Heart left ventricle (tissue), 16 donors: ENCODE data around the gene PHACTR3. TPM values are rescaled to one million over a fixed set of nuclear protein-coding genes. Genes with fewer than 3 reads are reported as not detected.
"Not testable (repeated sequence)": the region's sequence is repeated elsewhere in the genome, so short reads cannot be mapped to it uniquely, and the experiment has no call there.

Experiments used
- ATAC-seq, 4 donors: fragments of 200-7000 bp; cut with Tn5 transposase; one replicate each; pipeline ENCODE4 v1.9.1; 2020 to 2022; ENCODE audit warnings: moderate library complexity in 4 of 4, mild to moderate bottlenecking in 3 of 4, moderate number of reproducible peaks in 1 of 4
- DNase-seq, 5 donors: peaks; one replicate each; pipeline ENCODE4 v3.0.0-alpha.2; 2020
- H3K27ac ChIP-seq, 12 donors: fragments of 200-600 bp; sonication (generic) in 4 of 12; one replicate each; pipeline versions ENCODE4 v1.5.0 to v1.8.0; 2016 to 2022; ENCODE audit warnings: mild to moderate bottlenecking in 2 of 12
- H3K27me3 ChIP-seq, 9 donors: fragments of 200-600 bp; sonication (generic) in 2 of 9; one replicate each; pipeline versions ENCODE4 v1.5.1 to v1.8.0; 2016 to 2022; ENCODE audit warnings: mild to moderate bottlenecking in 3 of 9
- H3K36me3 ChIP-seq, 9 donors: fragments of 200-600 bp; sonication (generic) in 2 of 9; one replicate each; pipeline versions ENCODE4 v1.5.0 to v1.8.0; 2018 to 2022; ENCODE audit warnings: mild to moderate bottlenecking in 2 of 9
- H3K4me1 ChIP-seq, 12 donors: fragments of 200-600 bp; sonication (generic) in 4 of 12; one replicate each; pipeline versions ENCODE4 v1.5.0 to v1.8.0; 2016 to 2022; ENCODE audit warnings: mild to moderate bottlenecking in 3 of 12
- H3K4me3 ChIP-seq, 12 donors: fragments of 200-600 bp; sonication (generic) in 4 of 12; one replicate each; pipeline versions ENCODE4 v1.5.0 to v1.8.0; 2017 to 2022; ENCODE audit warnings: mild to moderate bottlenecking in 9 of 12, moderate library complexity in 4 of 12
- H3K9me3 ChIP-seq, 12 donors: fragments of 200-600 bp; sonication (generic) in 4 of 12; one replicate each; pipeline versions ENCODE4 v1.5.0 to v1.8.0; 2016 to 2022; ENCODE audit warnings: mild to moderate bottlenecking in 1 of 12
- CTCF ChIP-seq, 12 donors: fragments of 200-600 bp; sonication (generic) in 4 of 12; IDR thresholded peaks; one replicate each; pipeline versions ENCODE4 v1.5.0 to v1.8.0; 2018 to 2022; ENCODE audit warnings: antibody characterized with exemption in 12 of 12, mild to moderate bottlenecking in 5 of 12
- POLR2A ChIP-seq, 2 donors: fragments of 450-650 bp; IDR thresholded peaks; one replicate each; pipeline ENCODE4 v1.6.1; 2017; ENCODE audit warnings: antibody characterized with exemption in 2 of 2, mild to moderate bottlenecking in 2 of 2, moderate library complexity in 2 of 2
- WGBS, 4 donors: extraction: QIAGEN DNeasy Blood & Tissue Kit in 2 of 4; methylation state at CpG; one replicate each; pipeline versions ENCODE4 v1.1.5 to v1.1.7; 2013 to 2018; 5-methylcytosine and 5-hydroxymethylcytosine counted together
- intact Hi-C, 10 donors: fragments of 100-400 bp; cut with DNase I; formaldehyde crosslinking; loops; one replicate each; pipeline versions ENCODE4 v1.11.1 to v1.14.2; 2022
- long read RNA-seq, 3 donors: library from polyadenylated mRNA; unstranded; transcript quantifications; one replicate each; pipeline ENCODE4 v2.0.0, GENCODE V29; 2020 to 2021
- polyA plus RNA-seq, 2 donors: library from polyadenylated mRNA; stranded (reverse); fragments of 200-250 nt; gene quantifications; one replicate each; pipeline ENCODE4 v1.2.3, GENCODE V29; 2013
- total RNA-seq, 9 donors: library from RNA; depleted of rRNA in 2 of 9; stranded (reverse); fragments of >200 nt in 2 of 9; fragmentation: NEBNext Ultra II Directional in 3 of 9; extraction: Animal tissue kit (Norgen Biotek cat#: 25700) in 3 of 9; gene quantifications; one replicate each; pipeline versions ENCODE4 v1.1.0 to v1.2.4, GENCODE V29; 2016 to 2023
- donor health status: ischemic (EF 13 %, LVEDD 7.1; RV severe dilation, severe dysfunction).
- donor health status: healthy with polysubstance abuse.
- donor health status: DM: no; HTN: yes; CAD: no.
- donor health status: DM: no; HTN: no; CAD: no.
- donor health status: ischemic (EF 25% LVEDD 6.9; RV normal size, moderate dysfunction).
- donor health status: ischemic (EF 25% LVEDD 5.7; RV mildly dilated, moderate dysfunction).
- donor health status: healthy.
- donor health status: DM: yes; HTN: yes; CAD: no.
- donor health status: ischemic (EF 35%, LVEDD 5.7; RV mildly dilated, moderate dysfunction).
- donor health status: nonischemic (EF 11% LVEDD 7.7; RV severe dilation, severe dysfunction).
- donor health status: DM: yes; HTN: yes; CAD: no.
- donor health status: PGD.
- donor health status: ischemic (EF 29% LVEDD 5.4; RV normal size, mild dysfunction).
- donor health status: nonischemic (EF 23%, LVEDD 6.1; RV moderate dilation, normal function).

PHACTR3 gene
- 10 to 100 TPM in 1 of 9 donors, 1 to 10 TPM in 6, under 1 TPM in 2; 0.59 to 14.6 (median 4.3) TPM for total RNA-seq
- 1 to 10 TPM in 1 of 2 donors, under 1 TPM in 1; 0.19 to 3.5 TPM for polyA plus RNA-seq
- long read RNA-seq, donor 1, transcript PHACTR3-202 (13 exons, 2,252 nt), result minor isoform, 5 of 31 reads
- long read RNA-seq, donor 1, transcript PHACTR3-208 (5 exons, 1,585 nt), result major isoform, 9 of 31 reads
- long read RNA-seq, donor 1, partial matches to known transcripts, result 5 of 31 reads
- long read RNA-seq, donor 1, other reads (novel, unspliced or antisense), result 12 of 31 reads
- long read RNA-seq, donor 2, transcript PHACTR3-202 (13 exons, 2,252 nt), result major isoform, 7 of 31 reads
- long read RNA-seq, donor 2, partial matches to known transcripts, result 5 of 31 reads
- long read RNA-seq, donor 2, other reads (novel, unspliced or antisense), result 18 of 31 reads
- long read RNA-seq, donor 3, partial matches to known transcripts, result 1 of 7 reads
- long read RNA-seq, donor 3, other reads (novel, unspliced or antisense), result 3 of 7 reads

GRCh38 chr20:59603781-59604541 is at the start of gene PHACTR3:
Gene PHACTR3, plus strand, starts transcription at chr20:59604540. Its CDS starts 475 bp downstream, at chr20:59605015.
- Histone ChIP-seq H3K27ac (no peak within 1 kb of the TSS), H3K4me3 (peak within 1 kb of the TSS in 11 of 12 donors; percentile 14 to 49 (median 35)), H3K9me3 (no peaks in the 10 kb centered on the region), H3K4me1 (peaks cover 0 to 19% (median 0%) of the 10 kb centered on the region in 12 donors), H3K27me3 (peaks cover 12 to 89% (median 59%) of the 10 kb centered on the region in 9 donors), H3K36me3 (no peaks in the 10 kb centered on the region)
- 7 to 13% (median 10%) methylated on average over 19 to 40 of the region's 40 CpGs for WGBS, 4 donors
- intact Hi-C loops, result no loop called here
- no peak for ATAC-seq
- peak in 1 of 5 donors; percentile 18 for DNase-seq
- no peak for TF ChIP-seq CTCF (IDR thresholded peaks at IDR 0.05)
- TF ChIP-seq POLR2A (IDR thresholded peaks at IDR 0.05), result no peak

GRCh38 chr20:59557733-59558529 is 46.4 kb upstream of the PHACTR3 start:
- H3K9me3 ChIP-seq, H3K27ac ChIP-seq, ATAC-seq, DNase-seq, H3K4me1 ChIP-seq, intact Hi-C loops, H3K4me3 ChIP-seq, H3K36me3 ChIP-seq: not testable (repeated sequence)
- H3K27me3 ChIP-seq, result peaks cover 0 to 25% (median 0%) of the 10 kb centered on the region in 9 donors
- 88 to 93% (median 89%) methylated on average over 19 to 26 of the region's 26 CpGs for WGBS, 4 donors

GRCh38 chr20:59559024-59559817 is 45.1 kb upstream of the PHACTR3 start:
- Histone ChIP-seq H3K27me3 (peaks cover 0 to 25% (median 0%) of the 10 kb centered on the region in 9 donors), H3K36me3 (no peaks in the 10 kb centered on the region), H3K4me3 (no peak overlapping the region), H3K27ac (no peak overlapping the region), H3K4me1 (no peaks in the 10 kb centered on the region), H3K9me3 (no peaks in the 10 kb centered on the region)
- intact Hi-C loops, result no loop called here
- TF ChIP-seq POLR2A (IDR thresholded peaks at IDR 0.05), result no peak
- no peak for TF ChIP-seq CTCF (IDR thresholded peaks at IDR 0.05)
- no peak for ATAC-seq
- DNase-seq, result no peak
- 77 to 89% (median 86%) methylated on average over 13 to 14 of the region's 14 CpGs for WGBS, 4 donors

GRCh38 chr20:59559863-59560262 is 44.5 kb upstream of the PHACTR3 start:
- no peaks in the 10 kb centered on the region for H3K4me1 ChIP-seq
- WGBS, 4 donors, result 88 to 89% (median 89%) methylated on average over 7 of the region's 7 CpGs
- H3K27ac ChIP-seq, result no peak overlapping the region
- H3K4me3 ChIP-seq, result no peak overlapping the region
- no peak for TF ChIP-seq POLR2A (IDR thresholded peaks at IDR 0.05)
- no peak for TF ChIP-seq CTCF (IDR thresholded peaks at IDR 0.05)
- H3K27me3 ChIP-seq, result peaks cover 0 to 25% (median 0%) of the 10 kb centered on the region in 9 donors
- ATAC-seq, result no peak
- intact Hi-C loops, result no loop called here
- H3K9me3 ChIP-seq, result no peaks in the 10 kb centered on the region
- no peaks in the 10 kb centered on the region for H3K36me3 ChIP-seq
- no peak for DNase-seq
